Keratinocyte (primary cell): ENCODE measurements around the gene LRGUK. TPM values are rescaled to one million over a fixed set of nuclear protein-coding genes. Genes with fewer than 3 reads are reported as not detected.

Source experiments
- DNase-seq: peaks from one replicate; pipeline ENCODE4 v3.0.0-alpha.2; 2011; ENCODE audit warnings: low read depth, missing footprints, low spot score
- FAIRE-seq: peaks from 2 replicates; lab custom pipeline; 2011; peaks lifted over from hg19 to GRCh38; lab: Jason Lieb, UNC
- H2AFZ ChIP-seq: 2 replicates; pipeline ENCODE4 v1.6.0; 2012; ENCODE audit warnings: low read length, control low read depth, inconsistent platforms; ENCODE audit not compliant: control insufficient read depth
- H3K27ac ChIP-seq: 2 replicates; pipeline ENCODE4 v1.5.1; 2011; ENCODE audit warnings: low read length; ENCODE audit not compliant: control insufficient read depth, insufficient read depth
- H3K27me3 ChIP-seq: 3 replicates; pipeline ENCODE4 v1.6.0; 2011; ENCODE audit warnings: low read length; ENCODE audit not compliant: control insufficient read depth, insufficient read depth; ENCODE audit errors: extremely low read depth
- H3K36me3 ChIP-seq, 2 experiments: 2 replicates in 1 of 2; 3 replicates in 1 of 2; pipeline ENCODE4 v1.5.1; 2011; ENCODE audit warnings: low read length in 2 of 2, mild to moderate bottlenecking in 1 of 2; ENCODE audit not compliant: control insufficient read depth in 2 of 2, insufficient read depth in 2 of 2; ENCODE audit errors: extremely low read depth in 1 of 2
- H3K4me1 ChIP-seq: 3 replicates; pipeline ENCODE4 v1.5.1; 2011; ENCODE audit warnings: low read length; ENCODE audit not compliant: control insufficient read depth, insufficient read depth; ENCODE audit errors: extremely low read depth
- H3K4me2 ChIP-seq: 3 replicates; pipeline ENCODE4 v1.6.0; 2011; ENCODE audit warnings: low read depth, low read length; ENCODE audit not compliant: control insufficient read depth, insufficient read depth; ENCODE audit errors: extremely low read depth
- H3K4me3 ChIP-seq, 3 experiments: fragments of 200-600 bp in 1 of 3; sonication (generic) in 1 of 3; 2 replicates in 2 of 3; 3 replicates in 1 of 3; pipeline ENCODE4 v1.5.1; 2011 to 2016; ENCODE audit warnings: low read length in 3 of 3, mild to moderate bottlenecking in 3 of 3, control low read depth in 2 of 3, inconsistent platforms in 1 of 3, low read depth in 1 of 3, mixed read lengths in 1 of 3, mixed run types in 1 of 3, moderate library complexity in 1 of 3; ENCODE audit not compliant: control insufficient read depth in 2 of 3, insufficient read depth in 2 of 3; ENCODE audit errors: extremely low read depth in 1 of 3
- H3K79me2 ChIP-seq: 2 replicates; pipeline ENCODE4 v1.6.0; 2012; ENCODE audit warnings: low read length; ENCODE audit not compliant: control insufficient read depth, insufficient read depth
- H3K9ac ChIP-seq: 3 replicates; pipeline ENCODE4 v1.6.0; 2011; ENCODE audit warnings: low read length; ENCODE audit not compliant: control insufficient read depth, insufficient read depth; ENCODE audit errors: extremely low read depth
- H3K9me1 ChIP-seq: 3 replicates; pipeline ENCODE4 v1.6.0; 2011; ENCODE audit warnings: low read length; ENCODE audit not compliant: control insufficient read depth, insufficient read depth; ENCODE audit errors: extremely low read depth
- H3K9me3 ChIP-seq: 2 replicates; pipeline ENCODE4 v1.5.1; 2012; ENCODE audit warnings: low read depth, low read length; ENCODE audit not compliant: control insufficient read depth
- H4K20me1 ChIP-seq: 3 replicates; pipeline ENCODE4 v1.6.0; 2011; ENCODE audit warnings: low read length; ENCODE audit not compliant: control insufficient read depth, insufficient read depth; ENCODE audit errors: extremely low read depth
- CTCF ChIP-seq, 3 experiments: IDR thresholded peaks in 1 of 3; conservative IDR thresholded peaks in 1 of 3; optimal IDR thresholded peaks in 1 of 3; 2 replicates in 2 of 3; 3 replicates in 1 of 3; pipeline versions ENCODE3 to v1.5.1; 2011; ENCODE audit warnings: low read length in 3 of 3, mild to moderate bottlenecking in 3 of 3, moderate library complexity in 2 of 3, control low read depth in 1 of 3, inconsistent platforms in 1 of 3; ENCODE audit not compliant: insufficient read depth in 2 of 3; ENCODE audit errors: extremely low read depth in 1 of 3
- EZH2 ChIP-seq: IDR thresholded peaks from one replicate; pipeline ENCODE4 v1.6.1; 2012; ENCODE audit warnings: inconsistent platforms, mild to moderate bottlenecking, low read length, moderate library complexity
- dilution Hi-C: fragments of 300-500 bp; cut with MboI; formaldehyde crosslinking; loops from one replicate; pipeline ENCODE4 v1.7.0; 2020; ENCODE audit warnings: low sequenced_read_pairs; ENCODE audit not compliant: extremely low pct_ligation_motif_present
- polyA plus RNA-seq, 5 experiments: library from polyadenylated mRNA; depleted of rRNA in 3 of 5; stranded (reverse) in 3 of 5; stranded (forward) in 1 of 5; unstranded in 1 of 5; fragments of >200 nt; gene quantifications; 1 replicate in 1 of 5; 2 replicates in 3 of 5; 3 replicates in 1 of 5; pipeline versions ENCODE4 v1.2.1 to v1.2.3, GENCODE V29; 2011 to 2012; ENCODE audit warnings: missing spikeins in 2 of 5, low read depth in 1 of 5, low replicate concordance in 1 of 5

Gene LRGUK
- polyA plus RNA-seq, 1 donor (not counting 4 experiments of a cell fraction or from before 2014, with no cell fraction given) = 0.50 TPM

GRCh38 chr7:134121632-134122139 lies 5.5 kb upstream of the LRGUK start:
- no peak for DNase-seq
- no peaks in the 10 kb centered on the region for H3K36me3 ChIP-seq
- no peak overlapping the region for H3K4me3 ChIP-seq
- no peaks in the 10 kb centered on the region for H3K9me3 ChIP-seq
- H2AFZ ChIP-seq = no peak overlapping the region
- no peak overlapping the region for H3K9ac ChIP-seq
- no peak overlapping the region for H3K27ac ChIP-seq
- no peaks in the 10 kb centered on the region for H3K4me1 ChIP-seq
- TF ChIP-seq CTCF (optimal IDR thresholded peaks at IDR 0.05 in 1 of 3, IDR thresholded peaks at IDR 0.05 in 1 of 3, conservative IDR thresholded peaks at IDR 0.05 in 1 of 3; ENCODE audit: extremely low read depth in 1 of 3, insufficient read depth in 2 of 3, low read length in 3 of 3) (no peak), EZH2 (no peak)
- no peaks in the 10 kb centered on the region for H3K9me1 ChIP-seq
- FAIRE-seq = no peak
- no peaks in the 10 kb centered on the region for H3K27me3 ChIP-seq
- no peaks in the 10 kb centered on the region for H3K79me2 ChIP-seq
- H3K4me2 ChIP-seq = no peak overlapping the region
- dilution Hi-C loops = no loop called here
- H4K20me1 ChIP-seq = no peaks in the 10 kb centered on the region

GRCh38 chr7:134122980-134123379 lies 4.2 kb upstream of the LRGUK start:
- no peaks in the 10 kb centered on the region for H3K9me1 ChIP-seq
- DNase-seq (no peak), FAIRE-seq (no peak)
- no peak overlapping the region for H3K9ac ChIP-seq
- TF ChIP-seq CTCF (optimal IDR thresholded peaks at IDR 0.05 in 1 of 3, IDR thresholded peaks at IDR 0.05 in 1 of 3, conservative IDR thresholded peaks at IDR 0.05 in 1 of 3; ENCODE audit: extremely low read depth in 1 of 3, insufficient read depth in 2 of 3, low read length in 3 of 3) (no peak), EZH2 (no peak)
- H3K9me3 ChIP-seq = no peaks in the 10 kb centered on the region
- no peak overlapping the region for H3K27ac ChIP-seq
- no peaks in the 10 kb centered on the region for H3K27me3 ChIP-seq
- no peaks in the 10 kb centered on the region for H3K36me3 ChIP-seq
- no peaks in the 10 kb centered on the region for H3K79me2 ChIP-seq
- dilution Hi-C loops = no loop called here
- H4K20me1 ChIP-seq = no peaks in the 10 kb centered on the region
- peaks cover 4% of the 10 kb centered on the region for H3K4me1 ChIP-seq
- no peak overlapping the region for H3K4me3 ChIP-seq
- no peak overlapping the region for H2AFZ ChIP-seq
- no peak overlapping the region for H3K4me2 ChIP-seq
